Stimulated activated CD4-positive, alpha-beta T cell treated with anti-CD3 and anti-CD28 coated beads, Interleukin-15, amount 100 ng/mL, for 1 hour (primary cell): ENCODE results near the gene BMS1.
A peak's percentile ranks its signal among the peaks of the same experiment; 100 is the strongest.
"Not testable (repeated sequence)": the region's sequence is repeated elsewhere in the genome, so short reads cannot be mapped to it uniquely, and the experiment has no call there.

Experiments
- DNase-seq, 2 donors: peaks; one replicate each; pipeline ENCODE4 v3.0.0-alpha.2; 2020; ENCODE audit warnings: low read depth in 1 of 2, low spot score in 1 of 2

Gene BMS1, protein sequence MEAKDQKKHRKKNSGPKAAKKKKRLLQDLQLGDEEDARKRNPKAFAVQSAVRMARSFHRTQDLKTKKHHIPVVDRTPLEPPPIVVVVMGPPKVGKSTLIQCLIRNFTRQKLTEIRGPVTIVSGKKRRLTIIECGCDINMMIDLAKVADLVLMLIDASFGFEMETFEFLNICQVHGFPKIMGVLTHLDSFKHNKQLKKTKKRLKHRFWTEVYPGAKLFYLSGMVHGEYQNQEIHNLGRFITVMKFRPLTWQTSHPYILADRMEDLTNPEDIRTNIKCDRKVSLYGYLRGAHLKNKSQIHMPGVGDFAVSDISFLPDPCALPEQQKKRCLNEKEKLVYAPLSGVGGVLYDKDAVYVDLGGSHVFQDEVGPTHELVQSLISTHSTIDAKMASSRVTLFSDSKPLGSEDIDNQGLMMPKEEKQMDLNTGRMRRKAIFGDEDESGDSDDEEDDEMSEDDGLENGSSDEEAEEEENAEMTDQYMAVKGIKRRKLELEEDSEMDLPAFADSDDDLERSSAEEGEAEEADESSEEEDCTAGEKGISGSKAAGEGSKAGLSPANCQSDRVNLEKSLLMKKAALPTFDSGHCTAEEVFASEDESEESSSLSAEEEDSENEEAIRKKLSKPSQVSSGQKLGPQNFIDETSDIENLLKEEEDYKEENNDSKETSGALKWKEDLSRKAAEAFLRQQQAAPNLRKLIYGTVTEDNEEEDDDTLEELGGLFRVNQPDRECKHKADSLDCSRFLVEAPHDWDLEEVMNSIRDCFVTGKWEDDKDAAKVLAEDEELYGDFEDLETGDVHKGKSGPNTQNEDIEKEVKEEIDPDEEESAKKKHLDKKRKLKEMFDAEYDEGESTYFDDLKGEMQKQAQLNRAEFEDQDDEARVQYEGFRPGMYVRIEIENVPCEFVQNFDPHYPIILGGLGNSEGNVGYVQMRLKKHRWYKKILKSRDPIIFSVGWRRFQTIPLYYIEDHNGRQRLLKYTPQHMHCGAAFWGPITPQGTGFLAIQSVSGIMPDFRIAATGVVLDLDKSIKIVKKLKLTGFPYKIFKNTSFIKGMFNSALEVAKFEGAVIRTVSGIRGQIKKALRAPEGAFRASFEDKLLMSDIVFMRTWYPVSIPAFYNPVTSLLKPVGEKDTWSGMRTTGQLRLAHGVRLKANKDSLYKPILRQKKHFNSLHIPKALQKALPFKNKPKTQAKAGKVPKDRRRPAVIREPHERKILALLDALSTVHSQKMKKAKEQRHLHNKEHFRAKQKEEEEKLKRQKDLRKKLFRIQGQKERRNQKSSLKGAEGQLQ

DNA sequence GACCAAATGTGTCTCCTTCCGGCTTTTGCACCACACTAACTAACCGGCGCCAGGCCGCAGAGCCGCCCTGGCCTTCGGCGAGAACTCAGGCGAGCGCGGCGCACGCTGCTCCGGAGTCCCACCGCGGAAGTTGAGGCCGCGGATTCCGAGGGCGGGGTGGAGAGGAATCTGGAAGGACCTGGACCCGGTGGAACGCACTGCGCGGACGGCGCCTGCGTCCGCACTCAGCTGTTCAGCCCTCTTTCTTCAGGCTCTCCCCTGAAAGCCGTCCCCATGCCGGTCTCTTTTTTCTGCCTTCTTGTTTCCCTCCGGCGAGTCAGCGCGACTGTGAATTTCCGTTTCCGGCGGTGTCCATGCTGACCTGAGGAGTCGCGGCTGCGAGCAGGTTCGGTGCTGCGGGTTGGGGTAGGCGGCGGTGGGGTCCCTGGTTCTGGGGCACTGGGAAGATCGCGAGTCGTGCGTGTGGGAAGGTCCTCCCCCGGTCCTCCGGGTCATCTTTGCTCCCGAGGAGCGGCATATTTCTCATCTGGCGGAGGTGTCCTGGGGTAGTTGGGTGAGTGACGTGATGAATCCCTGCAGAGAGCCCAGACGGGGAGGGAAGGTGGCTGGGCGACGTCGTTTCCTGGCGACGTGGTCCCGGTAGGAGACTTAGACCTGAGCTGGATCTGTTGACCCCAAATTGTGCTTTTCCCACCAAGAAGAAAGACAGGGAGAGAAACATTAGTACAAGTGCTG, at the start of gene BMS1:
Gene BMS1 (plus strand): TSS at position 350 of the 735 bp plus-strand sequence. CDS start 1,600 bp downstream, outside the sequence.
- DNase-seq: peak; percentile 69 to 75

DNA sequence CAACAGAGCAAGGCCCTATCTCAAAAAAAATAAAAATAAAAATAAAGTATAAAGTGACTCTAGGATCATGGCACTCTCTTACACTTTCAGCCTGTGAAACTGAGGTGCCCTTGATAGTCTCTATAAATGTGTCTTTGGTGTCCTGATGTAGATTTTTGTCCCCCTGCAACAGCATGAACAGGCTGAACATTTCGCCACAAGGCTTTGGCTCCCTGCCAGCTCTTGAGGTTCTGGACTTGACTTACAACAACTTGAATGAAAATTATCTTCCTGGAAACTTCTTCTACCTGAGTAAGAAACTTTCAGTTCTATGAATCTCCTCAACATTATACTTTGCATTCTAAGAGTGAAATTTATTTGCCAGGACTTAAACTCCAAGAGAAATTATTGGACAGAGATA, 48.1 kb upstream of the BMS1 start:
- DNase-seq: no peak

DNA sequence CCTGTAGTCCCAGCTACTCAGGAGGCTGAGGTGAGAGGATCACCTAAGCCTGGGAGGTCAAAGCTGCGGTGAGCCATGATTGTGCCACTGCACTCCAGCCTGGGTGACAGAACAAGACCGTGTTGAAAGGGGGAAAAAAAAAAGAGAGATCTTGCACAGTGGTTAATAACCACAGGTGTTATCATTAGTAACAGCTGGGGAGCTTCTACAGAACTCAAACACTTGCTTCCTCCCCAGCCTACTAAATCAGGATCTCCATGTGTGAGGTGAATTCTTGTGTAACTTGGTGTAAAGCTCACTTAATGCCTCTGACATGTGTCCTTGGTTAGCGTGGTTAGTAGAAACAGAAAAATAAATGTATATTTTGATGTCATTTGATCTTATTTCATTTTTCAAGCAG, 43.9 kb upstream of the BMS1 start:
- DNase-seq: no peak

DNA sequence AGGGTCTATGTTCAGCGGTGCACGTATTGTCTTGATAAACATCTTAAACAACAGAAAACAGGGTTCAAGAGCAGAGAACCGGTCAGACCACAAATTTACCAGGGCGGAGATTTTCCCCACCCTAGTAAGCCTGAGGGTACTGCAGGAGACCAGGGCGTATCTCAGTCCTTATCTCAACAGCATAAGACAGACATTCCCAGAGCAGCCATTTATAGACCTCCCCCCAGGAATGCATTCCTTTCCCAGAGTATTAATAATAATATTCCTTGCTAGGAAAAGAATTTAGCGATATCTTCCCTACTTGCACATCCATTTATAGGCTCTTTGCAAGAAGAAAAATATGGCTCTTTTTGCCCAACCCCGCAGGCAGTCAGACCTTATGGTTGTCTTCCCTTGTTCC, 41.1 kb upstream of the BMS1 start:
- DNase-seq: not testable (repeated sequence)

DNA sequence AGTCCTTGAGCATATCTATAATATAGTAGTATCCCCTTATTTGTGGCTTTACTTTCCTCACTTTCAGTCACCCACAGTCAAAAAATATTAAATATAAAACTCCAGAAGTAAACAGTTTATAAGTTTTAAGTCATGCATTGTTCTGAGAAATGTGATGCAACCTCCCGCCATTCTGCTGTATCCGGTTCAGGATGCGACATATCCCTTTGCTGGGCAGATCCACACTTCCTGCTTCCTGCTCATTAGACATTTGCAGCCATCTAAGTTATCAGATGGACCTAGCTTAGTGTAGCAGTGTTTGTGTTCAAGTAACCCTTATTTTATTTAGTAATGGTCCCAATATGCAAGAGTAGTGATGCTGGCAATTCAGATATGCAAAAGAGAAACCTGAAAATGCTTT, 38.9 kb upstream of the BMS1 start:
- DNase-seq: no peak

DNA sequence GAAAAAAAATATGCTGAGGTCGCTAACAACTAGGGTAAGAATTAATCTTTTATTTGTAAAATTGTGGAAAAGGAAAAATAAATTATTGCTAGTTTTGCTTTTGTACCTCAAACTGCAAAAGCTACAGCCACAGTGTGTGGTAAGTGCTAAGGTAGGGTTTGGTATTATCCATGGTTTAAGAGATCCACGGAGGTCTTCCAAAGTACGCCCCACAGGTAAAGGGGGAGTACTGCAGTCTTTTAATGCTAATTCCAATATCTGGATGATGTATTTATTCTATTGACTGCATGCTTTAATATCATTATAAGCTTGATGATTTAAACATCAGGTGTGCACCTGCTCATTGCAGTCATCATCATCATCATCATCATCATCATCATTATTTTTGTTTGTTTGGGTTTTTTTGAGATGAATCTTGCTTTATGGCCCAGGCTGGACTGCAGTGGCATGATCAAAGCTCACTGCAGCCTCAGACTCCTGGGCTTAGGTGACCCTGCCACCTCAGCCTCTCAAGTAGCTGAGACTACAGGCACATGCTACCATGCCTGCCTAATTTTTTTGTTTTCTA, 38.4 kb upstream of the BMS1 start:
- no peak for DNase-seq

DNA sequence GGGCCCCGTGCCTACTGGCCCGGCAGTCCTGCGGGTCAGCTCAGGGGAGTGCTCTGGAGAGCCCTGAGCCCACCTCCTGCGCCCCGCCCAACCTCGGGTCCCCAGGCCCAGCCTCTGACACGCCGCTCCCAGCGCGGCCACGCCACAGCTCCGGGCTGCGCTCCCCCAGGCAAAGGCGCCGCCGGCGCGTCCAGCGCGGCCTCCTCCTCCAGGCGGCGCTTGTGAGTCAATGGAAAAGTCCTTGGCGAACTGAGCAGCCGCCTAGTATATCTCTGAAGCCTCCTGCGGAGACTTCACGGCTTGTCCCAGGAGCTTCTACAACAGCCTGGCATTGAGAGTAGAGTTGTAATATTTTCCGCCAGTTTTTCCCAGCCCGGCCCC, 29.5 kb upstream of the BMS1 start:
- peak; percentile 34 to 73 for DNase-seq

DNA sequence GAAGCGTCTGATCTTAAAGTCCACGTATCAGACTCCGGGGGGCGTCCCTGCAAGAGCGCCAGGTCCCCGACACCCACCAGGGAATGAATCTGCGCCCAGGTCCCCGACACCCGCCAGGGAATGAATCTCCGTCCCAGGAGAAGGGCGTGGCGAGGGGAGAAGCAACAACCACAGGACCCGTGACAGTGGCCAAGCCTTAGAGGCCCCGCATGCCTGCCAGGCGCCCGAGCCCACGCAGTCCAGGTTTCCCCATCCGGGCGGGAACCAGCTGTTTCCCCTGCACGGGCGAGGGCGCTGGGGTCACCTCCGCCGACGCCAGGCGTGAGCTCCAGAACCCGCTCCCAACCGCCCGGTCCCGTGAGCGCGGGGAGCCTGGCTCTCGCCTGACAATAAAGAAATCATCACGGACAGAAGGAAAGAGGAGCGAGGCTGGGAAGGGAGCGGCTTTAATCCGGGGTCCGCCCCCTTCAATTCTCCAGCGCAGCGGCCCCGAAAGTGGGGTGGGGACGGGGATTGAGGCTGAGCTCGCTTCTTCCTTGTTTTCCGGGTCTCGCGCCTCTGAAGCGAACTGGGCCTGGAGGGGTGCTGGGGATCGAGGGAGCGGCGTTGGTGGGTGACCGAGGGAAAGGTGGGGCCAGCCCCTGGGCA, 29.0 kb upstream of the BMS1 start:
- no peak for DNase-seq

DNA sequence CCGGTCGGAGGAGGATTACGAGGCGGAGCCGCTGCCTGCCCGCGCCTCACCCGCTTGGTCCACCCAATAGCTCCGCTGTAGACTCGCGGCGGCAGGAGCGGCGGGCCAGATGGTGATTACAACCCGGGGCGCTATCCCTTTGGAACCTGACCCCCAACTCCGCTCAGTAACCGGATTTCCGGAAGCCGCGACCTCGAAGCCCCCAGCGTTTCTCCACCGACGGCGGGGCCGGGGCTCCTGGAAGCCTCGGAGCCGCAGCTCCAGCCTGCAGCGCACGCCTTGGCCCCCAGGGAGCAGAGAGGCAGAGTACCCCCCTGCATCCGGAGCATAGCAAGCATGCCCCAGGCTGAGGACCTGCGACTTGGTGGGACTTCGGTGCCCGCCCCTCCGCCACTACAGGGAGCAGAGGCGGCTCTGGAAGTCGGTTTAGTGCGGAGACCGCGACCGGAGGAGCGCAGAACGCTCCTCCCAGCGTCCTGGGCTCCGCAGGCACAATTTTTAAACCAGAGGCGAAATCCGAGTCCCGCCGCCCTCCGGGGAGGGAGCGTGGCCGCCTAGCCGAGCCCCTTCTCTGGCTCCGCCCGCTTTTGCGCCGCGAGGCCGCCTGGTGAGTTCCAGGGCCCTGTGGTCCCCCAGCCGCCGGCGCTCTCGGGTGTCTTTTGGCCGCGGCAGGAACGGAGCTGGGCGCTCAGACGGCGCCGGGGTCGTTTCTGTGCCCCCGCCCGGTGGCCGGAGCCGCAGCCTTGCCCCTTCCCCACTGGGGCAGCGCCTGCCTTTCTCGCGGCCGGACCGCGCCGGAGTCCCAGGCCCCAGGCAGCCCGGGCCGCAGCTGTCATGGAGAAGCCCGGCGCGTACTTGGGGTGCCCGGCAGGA, 28.2 kb upstream of the BMS1 start:
- DNase-seq: no peak

DNA sequence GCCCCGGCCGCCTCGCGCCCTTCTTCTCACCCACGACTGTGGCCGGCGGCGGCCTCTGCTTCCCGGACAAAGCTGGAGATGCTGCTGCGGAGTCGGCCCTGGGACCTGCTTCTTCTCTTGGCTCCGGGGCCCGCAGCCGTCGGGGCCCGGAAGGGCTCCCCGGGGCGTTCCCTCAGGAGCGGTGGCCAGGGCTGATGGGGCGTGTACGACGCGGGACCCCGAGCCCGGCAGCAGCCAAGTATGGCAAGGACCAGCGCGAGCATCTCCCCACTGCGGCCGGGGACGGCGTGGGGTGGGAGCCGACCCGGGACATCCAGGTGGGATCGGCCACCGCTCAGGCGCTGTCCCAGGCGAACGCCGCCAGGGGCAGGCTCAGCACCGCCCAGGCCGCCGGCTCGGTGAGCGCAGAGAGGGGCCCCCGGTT, 27.6 kb upstream of the BMS1 start:
- no peak for DNase-seq

DNA sequence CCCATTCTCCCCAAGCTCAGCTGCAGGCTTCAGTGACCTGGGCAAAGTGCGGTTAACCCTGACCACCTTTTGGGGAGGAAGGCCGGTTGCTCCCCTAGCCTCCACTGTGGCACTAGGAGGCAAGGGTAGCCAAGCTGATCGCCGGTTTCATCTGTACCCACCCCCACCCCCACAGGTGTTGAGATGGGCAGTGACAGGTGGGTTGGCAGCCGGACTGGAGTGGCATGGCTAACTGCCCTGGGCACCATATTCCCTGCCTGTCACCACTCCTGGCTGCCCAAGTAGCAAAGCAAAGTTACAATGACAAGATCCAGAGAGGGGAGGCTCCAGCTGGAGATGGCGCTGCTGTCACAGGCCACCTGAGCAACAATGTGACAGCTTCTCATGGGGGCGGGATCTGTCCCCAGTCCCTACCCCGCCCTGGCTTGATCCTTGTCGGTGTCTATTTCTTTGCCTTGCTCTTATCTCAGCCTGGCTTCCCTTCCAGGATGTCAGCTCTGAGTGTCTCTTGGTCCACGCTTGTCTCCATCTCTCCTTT, 27.0 kb upstream of the BMS1 start:
- DNase-seq: no peak

DNA sequence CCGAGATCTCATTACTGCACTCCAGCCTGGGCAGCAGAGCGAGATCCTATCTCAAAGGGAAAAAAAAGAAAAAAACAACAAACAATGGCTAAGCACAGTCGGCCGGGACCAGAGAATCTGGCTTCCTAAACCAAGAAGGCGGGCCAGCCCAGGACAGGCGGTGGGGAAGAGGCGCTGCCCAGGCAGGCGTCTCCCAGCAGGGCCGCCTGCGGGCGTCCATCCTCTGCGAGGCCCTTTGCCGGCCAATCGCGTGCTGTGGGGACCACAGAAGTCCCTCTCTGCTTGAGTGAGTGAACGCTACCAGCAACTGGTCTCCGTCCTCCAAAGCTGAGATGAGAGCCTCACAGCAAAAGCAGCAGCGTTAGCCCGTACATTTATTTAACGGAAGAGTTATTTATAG, 14.7 kb upstream of the BMS1 start:
- no peak for DNase-seq

DNA sequence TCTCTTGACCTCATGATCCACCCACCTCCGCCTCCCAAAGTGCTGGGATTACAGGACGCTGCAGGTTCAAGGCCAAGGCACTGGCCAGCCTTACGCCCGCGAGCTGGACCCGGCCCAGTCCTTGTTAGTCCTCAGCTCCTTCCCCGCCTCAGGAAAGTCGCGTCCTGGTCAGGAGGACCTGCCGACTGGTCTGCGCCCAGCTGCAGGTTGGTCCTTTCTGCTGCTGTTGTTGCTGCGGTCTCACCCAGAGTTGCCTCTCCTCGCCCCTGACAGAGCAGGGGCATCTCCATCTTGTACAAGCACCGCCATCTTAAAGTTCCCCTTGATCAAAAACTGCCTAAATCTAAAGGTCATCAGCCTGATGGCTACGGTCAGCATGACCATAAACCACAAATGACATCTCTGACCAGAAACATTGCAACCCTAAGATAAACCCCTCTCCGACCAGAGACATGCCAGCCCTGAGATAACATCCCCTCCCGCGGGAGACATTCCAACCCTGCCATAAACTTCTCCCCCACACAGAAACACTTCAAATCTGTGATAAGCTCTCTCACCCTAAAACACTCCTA, 13.9 kb upstream of the BMS1 start:
- DNase-seq: no peak

DNA sequence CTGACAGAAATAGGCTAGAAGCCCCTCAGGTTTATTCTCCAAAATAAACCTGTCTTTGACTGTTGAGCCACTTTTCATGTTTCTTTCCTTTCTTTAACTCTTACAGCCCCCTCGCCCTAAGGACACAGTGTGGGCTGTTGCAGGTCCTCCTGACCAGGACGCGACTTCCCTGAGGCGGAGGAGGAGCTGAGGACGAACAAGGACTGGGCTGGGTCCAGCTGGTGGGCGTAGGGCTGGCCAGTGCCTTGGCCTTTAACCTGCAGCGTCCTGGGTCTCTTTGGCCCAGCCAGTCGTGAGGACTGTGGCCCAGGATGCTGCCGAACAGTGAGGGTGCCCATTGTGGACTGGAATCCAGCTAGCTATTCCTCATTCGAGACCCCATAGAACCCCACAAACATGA, 13.4 kb upstream of the BMS1 start:
- no peak for DNase-seq

DNA sequence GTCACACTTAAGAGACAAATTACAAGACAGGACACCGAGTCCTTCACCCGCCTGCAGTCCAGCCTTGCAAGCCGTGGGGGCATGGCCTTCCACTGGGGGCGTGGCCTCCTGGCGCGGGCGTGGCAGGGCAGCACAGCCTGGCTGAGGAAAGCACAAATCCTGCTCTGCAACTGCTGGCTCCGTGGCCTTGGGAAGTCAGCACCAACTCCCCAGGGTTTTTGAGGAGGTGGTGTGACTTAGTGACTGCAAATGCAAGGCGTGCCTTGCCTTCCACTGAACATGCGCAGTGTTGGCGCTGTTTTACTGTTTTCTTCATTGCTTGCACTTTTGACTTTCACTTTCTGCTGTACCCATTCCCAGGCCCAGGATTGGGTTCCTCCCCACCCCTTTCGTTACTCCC, 12.9 kb upstream of the BMS1 start:
- DNase-seq: no peak

DNA sequence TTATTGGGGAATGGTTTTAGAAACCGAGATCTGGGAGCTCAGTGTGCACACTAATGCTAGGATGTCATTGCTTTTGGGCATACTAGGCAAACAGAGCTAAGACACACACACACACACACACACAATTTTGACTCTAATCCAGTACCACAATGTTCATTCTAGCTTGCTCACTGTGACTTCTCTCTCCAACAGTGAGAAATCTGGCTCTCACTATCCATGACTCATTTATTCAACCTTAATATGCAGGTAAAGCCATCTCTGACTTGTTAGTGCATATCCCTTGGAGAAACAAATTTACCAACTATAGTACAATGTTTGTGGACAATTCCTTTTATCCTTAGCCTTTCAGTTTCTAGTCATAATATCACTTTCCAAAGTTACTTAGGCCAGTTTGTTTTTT, 5.9 kb upstream of the BMS1 start:
- DNase-seq: no peak

DNA sequence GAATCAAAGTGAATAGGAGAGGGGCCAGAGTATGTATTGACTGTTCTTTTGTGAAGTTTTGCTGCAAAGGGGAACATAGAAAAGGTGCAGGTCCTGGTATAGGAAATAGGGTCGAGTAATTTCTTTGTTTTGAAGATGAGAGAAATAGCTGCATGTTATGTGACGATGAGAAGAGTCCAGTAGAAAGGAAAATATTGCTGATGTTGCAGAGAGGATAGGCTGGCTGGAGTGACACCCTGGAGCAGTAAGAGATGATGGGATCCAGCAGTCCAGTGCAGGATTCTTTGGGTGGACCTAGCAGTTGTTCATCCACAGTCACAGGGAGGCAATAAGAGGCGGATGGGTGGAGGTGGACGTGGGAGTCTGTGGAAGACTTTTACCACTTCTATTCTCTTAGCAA, 2.1 kb upstream of the BMS1 start:
- DNase-seq: no peak

DNA sequence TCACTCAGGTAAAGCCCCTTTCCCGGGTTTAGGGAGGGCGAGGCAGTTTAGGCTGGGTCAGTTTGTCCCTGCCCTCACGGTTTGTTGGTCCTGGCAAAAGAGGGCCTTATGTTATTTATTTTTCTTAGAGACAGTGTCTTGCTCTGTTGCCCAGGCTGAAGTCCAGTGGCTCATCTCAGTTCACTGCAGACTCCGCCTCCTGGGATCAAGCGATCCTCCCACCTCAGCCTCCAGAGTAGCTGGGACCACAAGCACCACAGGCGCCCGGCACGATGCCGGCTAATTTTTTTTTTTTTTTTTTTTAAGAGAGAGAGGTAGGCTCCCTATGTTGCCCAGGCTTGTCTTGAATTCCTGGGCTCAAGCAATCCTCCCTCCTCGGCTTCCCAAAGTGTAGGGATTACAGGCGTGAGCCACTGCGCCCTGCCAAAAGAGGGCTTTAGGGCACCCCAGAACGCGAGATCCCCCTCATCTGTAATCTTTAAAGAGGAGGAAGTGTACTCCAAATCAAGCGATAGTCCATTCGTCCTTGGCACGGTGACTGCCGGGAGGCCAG, 626 bp upstream of the BMS1 start:
- DNase-seq: no peak
